ENCODE measurements around the gene GAB1.

Gene GAB1

GRCh38 chr4:143389579-143390195 lies 53.0 kb downstream of the GAB1 start:
- no peak for DNase-seq (ENCODE audit: low read depth)

DNA sequence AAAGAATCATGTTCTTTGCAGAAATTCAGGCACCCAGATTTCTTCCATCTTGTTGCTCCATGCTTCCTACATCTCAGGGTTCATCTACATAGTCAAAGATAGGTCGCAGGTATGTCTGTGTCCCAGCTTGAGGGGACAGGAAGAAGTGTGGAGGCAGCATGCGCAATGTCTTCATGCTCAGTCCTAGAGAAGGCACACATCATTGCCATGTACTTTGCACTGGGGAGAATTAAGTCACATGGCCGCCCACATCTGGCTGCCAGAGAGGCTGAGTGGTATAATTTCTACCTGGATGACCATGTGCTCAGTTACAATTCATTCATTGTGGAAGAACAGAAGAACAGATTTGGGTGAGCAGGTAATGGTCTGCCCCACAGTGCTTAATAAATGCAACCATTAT lies 54.1 kb downstream of the GAB1 start:
- DNase-seq (ENCODE audit: low read depth) = no peak

GRCh38 chr4:143391261-143391660 lies 54.6 kb downstream of the GAB1 start:
- no peak for DNase-seq (ENCODE audit: low read depth)

- no peak for DNase-seq (ENCODE audit: low read depth)
Observed at GRCh38 chr4:143391895-143392294, 55.2 kb downstream of the GAB1 start.

DNA sequence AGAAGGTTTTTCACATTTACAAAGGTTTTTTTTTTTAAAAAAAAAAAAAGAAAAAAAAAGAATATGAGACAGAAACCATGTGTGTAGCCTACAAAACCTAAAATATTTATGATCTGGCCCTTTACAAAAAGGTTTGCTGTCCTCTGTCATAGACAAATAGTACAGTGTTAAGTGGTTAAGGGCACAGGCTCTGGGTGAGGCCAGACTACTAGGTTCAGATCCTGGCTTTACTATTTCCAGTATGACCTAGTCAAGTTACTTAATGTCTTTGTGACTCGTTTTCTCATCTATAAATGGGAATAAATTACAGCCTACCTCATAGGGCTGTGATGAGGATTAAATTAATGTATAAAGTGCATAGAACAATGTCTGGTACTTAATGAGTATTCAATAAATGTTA lies 56.5 kb downstream of the GAB1 start:
- DNase-seq (ENCODE audit: low read depth) = no peak

DNA sequence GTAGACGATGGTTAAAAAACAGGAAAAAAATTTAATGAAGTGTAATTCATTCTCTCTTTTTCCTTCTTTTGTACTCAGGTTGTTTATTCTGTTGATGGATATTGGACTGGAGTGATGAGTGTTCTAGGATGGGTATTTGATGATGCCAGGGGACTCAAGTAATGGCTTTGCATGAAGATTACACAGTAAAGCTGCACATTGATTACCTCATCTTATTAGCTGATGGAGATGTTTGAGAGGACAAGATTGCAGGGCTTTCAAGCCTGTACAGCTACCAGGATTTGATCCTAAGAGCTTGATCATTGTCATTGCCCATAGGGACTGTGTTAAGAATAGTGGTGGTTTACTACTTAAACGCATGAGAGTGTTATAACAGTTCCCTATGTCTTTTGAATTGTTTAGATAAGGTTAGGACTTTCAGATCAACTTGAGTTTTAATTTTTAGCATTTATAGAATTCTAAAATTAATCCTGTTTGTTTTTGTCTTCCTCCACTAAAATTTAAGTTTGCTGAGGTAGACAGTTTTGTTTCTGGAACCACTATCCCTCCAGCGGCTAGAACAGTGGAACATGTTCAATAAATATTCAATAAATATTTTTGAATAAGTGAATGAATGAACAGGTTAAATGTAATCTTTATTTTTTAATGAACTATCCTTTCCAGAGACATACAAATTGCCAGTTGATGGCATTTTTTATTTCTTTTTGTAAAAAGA lies 58.2 kb downstream of the GAB1 start:
- no peak for DNase-seq (ENCODE audit: low read depth)

GRCh38 chr4:143396695-143397094 lies 60.0 kb downstream of the GAB1 start:
- DNase-seq (ENCODE audit: low read depth) = no peak

GRCh38 chr4:143397335-143397734 lies 60.7 kb downstream of the GAB1 start:
- DNase-seq (ENCODE audit: low read depth) = no peak

DNA sequence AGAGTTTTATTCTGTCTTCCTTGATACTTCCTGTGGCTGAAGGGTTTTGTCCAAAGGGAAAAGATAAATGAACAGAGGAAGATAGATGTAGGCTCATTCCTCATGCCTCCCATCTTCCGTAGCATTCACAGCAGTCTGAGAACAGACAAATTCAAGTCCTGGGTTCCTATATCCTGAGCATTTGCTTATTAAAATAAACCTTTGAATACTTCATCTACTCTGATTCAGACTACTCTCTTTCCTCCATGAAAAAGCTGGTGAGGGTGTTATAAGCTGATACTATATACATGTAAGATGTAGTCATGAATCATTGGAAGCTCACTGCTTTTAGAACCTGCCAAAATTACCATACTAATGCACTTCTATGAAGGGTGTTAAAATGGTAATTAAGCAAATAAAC lies 61.2 kb downstream of the GAB1 start:
- DNase-seq (ENCODE audit: low read depth) = no peak

GRCh38 chr4:143399113-143399949 lies 62.7 kb downstream of the GAB1 start:
- no peak for DNase-seq (ENCODE audit: low read depth)

- no peak for DNase-seq (ENCODE audit: low read depth)
Observed at GRCh38 chr4:143400082-143400481, 63.4 kb downstream of the GAB1 start.

DNA sequence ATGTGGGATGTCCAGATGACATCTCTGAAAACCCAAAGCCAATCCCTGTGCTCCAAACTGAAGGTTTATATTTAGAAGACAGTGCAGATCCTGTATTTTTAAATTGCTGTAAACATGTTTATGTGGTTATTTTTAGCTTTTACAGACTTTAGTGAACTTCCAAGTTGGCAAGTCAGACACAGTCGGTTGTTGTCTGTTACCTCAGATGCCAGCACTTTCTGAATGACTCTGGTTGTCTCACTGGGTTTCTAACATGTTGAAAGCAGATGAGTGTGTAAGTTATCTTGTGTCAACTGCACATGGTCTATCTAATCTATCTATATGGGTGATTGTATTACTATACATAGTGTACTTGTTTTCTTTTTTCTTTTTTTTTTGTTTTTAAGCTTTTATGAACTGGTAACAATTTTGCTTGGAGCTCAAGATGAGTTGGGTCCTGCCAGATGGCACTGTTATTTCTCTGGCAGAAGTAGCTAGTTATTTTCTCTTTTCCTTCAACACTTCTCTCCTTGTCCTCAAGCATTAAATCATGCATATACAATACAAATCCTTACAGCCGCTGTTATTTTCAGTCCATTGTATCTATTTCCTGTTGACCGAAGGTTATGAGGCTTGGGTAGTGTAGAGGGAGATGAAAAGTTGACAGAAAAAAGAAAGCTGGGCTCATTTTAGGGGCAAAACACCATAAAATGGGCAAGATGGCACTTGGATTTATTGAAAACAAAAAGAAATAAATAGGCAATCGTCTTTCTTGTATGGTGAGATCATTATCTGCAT lies 66.3 kb downstream of the GAB1 start:
- DNase-seq (ENCODE audit: low read depth) = no peak

DNA sequence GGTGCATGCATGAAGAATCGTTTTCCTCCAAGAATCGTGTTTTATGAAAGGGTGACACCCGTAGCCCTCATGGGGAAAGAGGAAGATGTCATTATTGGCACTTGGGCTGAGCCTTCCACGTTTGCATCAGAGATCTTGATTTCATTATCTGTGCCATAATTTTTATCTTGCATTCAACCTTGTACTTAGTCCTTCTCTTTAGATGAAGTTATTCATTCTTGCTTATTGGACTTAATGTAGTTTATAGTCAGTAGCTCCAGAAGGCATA lies 66.8 kb downstream of the GAB1 start:
- DNase-seq (ENCODE audit: low read depth) = no peak

GRCh38 chr4:143404555-143404954 lies 67.9 kb downstream of the GAB1 start:
- no peak for DNase-seq (ENCODE audit: low read depth)

DNA sequence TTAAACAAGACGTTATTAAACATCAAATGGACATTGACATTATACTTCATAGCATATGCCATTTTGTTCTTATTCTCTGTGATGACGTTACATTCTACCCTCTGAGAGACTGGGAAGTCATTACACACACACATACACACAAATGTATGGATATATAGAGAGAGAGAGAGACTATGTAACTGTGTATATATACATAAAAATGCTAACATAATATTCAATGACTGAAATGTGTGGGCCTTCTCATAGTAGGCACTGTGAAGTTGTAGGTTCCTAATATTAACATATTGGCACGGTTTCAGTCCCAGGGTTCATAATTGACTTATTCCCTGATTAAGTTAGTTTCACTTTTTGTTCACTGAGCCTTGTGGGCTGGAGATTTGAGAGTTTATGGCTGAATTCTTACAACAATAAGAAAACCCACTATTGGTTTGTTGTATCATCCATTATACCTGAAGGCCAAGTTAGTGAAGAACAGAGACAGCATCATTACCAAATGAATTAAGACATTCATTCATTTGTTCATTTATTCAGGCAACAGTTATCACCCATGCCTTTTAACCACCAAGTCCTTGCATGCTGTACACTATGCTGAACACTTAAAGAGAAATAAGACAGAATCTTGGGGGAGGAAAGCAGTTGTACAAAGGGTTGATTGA lies 68.5 kb downstream of the GAB1 start:
- no peak for DNase-seq (ENCODE audit: low read depth)

GRCh38 chr4:143406523-143406922 lies 69.8 kb downstream of the GAB1 start:
- no peak for DNase-seq (ENCODE audit: low read depth)

GRCh38 chr4:143407474-143407873 lies 70.8 kb downstream of the GAB1 start:
- no peak for DNase-seq (ENCODE audit: low read depth)

- no peak for DNase-seq (ENCODE audit: low read depth)
Observed at GRCh38 chr4:143407888-143408287, 71.2 kb downstream of the GAB1 start.

DNA sequence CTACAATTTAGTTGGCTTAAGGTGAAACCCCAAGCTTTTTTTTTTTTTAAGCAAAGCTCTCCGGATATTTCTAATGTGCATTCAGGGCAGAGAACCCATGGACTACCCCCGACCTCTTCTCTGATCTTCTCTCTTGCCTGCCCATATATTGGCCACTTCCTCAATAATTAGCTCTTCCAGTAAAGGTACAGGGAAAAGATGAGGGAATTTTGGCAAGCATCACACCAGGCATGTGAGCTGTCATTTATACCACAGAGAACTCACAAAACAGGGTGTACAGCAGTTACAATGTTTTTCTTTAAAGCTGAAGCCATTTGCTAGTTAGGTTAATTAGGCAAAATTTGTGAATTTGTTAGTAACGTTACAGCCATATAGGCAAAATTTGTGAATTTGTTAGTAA lies 73.3 kb downstream of the GAB1 start:
- DNase-seq (ENCODE audit: low read depth) = no peak

DNA sequence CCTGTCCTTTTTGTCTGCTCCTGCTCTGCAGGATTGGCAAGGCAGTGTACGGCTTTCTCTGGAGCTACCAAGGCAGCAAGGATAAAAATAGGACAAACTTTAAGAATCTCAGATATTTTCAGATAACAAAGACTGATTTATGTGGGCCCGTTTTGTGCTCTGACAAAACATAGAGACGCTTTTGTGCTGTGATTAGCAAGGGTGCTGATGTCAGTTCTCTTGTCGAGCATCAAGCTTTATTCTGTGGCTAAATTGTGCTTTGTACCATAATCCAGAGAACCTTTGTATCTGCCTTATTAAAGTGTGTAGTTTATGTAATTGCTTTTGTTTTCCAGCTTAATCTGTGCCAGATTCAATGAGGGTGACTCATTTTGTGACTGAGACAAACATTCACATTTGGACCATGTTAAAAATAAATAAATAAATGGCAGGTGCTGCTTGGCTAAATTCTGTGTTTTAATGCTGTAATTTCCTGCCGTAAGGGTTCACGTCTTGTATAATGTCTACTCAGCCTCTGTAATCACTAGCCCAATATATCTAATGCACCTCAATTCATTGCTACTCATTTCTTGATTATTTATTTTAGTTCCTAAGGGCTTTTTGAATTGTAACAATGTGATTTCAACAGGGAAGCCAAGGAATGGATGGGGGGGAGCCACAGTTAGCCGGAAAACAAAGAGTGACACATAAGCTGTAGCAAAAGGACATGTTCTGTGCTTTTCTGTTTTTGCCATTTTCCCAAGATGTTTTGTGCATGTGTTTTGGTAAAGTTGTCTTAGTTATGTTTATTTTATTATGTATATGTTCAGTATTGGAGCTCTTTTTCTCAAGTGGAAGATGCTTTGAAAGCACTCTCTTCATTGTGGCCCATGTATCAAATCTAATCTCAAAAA lies 75.1 kb downstream of the GAB1 start:
- DNase-seq (ENCODE audit: low read depth) = no peak

DNA sequence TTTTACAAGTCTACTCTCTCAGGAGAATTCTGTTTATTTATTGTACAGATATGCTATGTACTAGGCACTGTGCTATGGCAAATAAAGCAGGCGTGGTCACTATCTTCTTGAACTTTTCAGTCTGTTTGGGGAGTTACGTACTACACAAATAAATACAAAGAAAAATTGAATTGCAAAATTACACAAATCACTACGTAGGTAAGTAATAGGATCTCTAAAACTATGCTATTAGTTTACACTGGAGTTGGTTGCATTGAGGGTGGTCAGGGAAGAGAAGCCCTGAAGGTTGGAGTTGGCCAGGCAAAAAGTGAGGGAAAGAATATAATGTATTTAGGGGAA lies 75.7 kb downstream of the GAB1 start:
- no peak for DNase-seq (ENCODE audit: low read depth)
